ENCODE results near the gene RAPH1. TPM values are rescaled to one million over a fixed set of nuclear protein-coding genes. Genes with fewer than 3 reads are reported as not detected.

The RAPH1 gene
- total RNA-seq, 1 donor from 2014 or later, result 25.7 TPM

GRCh38 chr2:203569677-203570316 is 34.7 kb upstream of the RAPH1 start:
- no peaks in the 10 kb centered on the region for H3K4me1 Mint-ChIP-seq (ENCODE audit: unreplicated experiment)
- no peak for TF ChIP-seq CTCF (conservative IDR thresholded peaks at IDR 0.05)

GRCh38 chr2:203567691-203568090 is 32.6 kb upstream of the RAPH1 start:
- H3K27me3 Mint-ChIP-seq, result no peaks in the 10 kb centered on the region
- no peaks in the 10 kb centered on the region for H3K36me3 Mint-ChIP-seq
- no peak for TF ChIP-seq CTCF (conservative IDR thresholded peaks at IDR 0.05)
- H3K4me1 Mint-ChIP-seq (ENCODE audit: unreplicated experiment), result no peaks in the 10 kb centered on the region
- no peak overlapping the region for H3K4me3 Mint-ChIP-seq
- H3K27ac Mint-ChIP-seq, result no peak overlapping the region
- no peak for DNase-seq (ENCODE audit: extremely low spot score, unreplicated experiment)
- H3K9me3 Mint-ChIP-seq, result no peaks in the 10 kb centered on the region

More at GRCh38 chr2:203569677-203570316, 34.7 kb upstream of the RAPH1 start:
- Mint-ChIP-seq H3K4me3 (no peak overlapping the region), H3K27me3 (no peaks in the 10 kb centered on the region), H3K27ac (no peak overlapping the region), H3K36me3 (no peaks in the 10 kb centered on the region), H3K9me3 (no peaks in the 10 kb centered on the region)
- no peak for DNase-seq (ENCODE audit: extremely low spot score, unreplicated experiment)

GRCh38 chr2:203566161-203566560 is 31.1 kb upstream of the RAPH1 start:
- TF ChIP-seq CTCF (conservative IDR thresholded peaks at IDR 0.05), result no peak
- Mint-ChIP-seq H3K9me3 (no peaks in the 10 kb centered on the region), H3K4me3 (no peak overlapping the region), H3K27ac (no peak overlapping the region), H3K27me3 (no peaks in the 10 kb centered on the region), H3K4me1 (ENCODE audit: unreplicated experiment) (no peaks in the 10 kb centered on the region), H3K36me3 (no peaks in the 10 kb centered on the region)
- DNase-seq (ENCODE audit: extremely low spot score, unreplicated experiment), result no peak

- no peak for TF ChIP-seq CTCF (conservative IDR thresholded peaks at IDR 0.05)
- DNase-seq (ENCODE audit: extremely low spot score, unreplicated experiment), result no peak
- H3K9me3 Mint-ChIP-seq, result no peaks in the 10 kb centered on the region
- no peaks in the 10 kb centered on the region for H3K36me3 Mint-ChIP-seq
- H3K4me3 Mint-ChIP-seq, result no peak overlapping the region
- no peak overlapping the region for H3K27ac Mint-ChIP-seq
- H3K27me3 Mint-ChIP-seq, result no peaks in the 10 kb centered on the region
- H3K4me1 Mint-ChIP-seq (ENCODE audit: unreplicated experiment), result no peaks in the 10 kb centered on the region
These were observed 30.0 kb upstream of the RAPH1 start for GRCh38 chr2:203565076-203565475.

GRCh38 chr2:203562268-203562667 is 27.2 kb upstream of the RAPH1 start:
- Mint-ChIP-seq H3K27ac (no peak overlapping the region), H3K4me3 (no peak overlapping the region), H3K36me3 (no peaks in the 10 kb centered on the region)

More at GRCh38 chr2:203562268-203562667, 27.2 kb upstream of the RAPH1 start:
- no peaks in the 10 kb centered on the region for H3K9me3 Mint-ChIP-seq
- DNase-seq (ENCODE audit: extremely low spot score, unreplicated experiment), result no peak
- no peak for TF ChIP-seq CTCF (conservative IDR thresholded peaks at IDR 0.05)
- no peaks in the 10 kb centered on the region for H3K4me1 Mint-ChIP-seq (ENCODE audit: unreplicated experiment)
- H3K27me3 Mint-ChIP-seq, result no peaks in the 10 kb centered on the region

Measured in type B pancreatic cell (in vitro differentiated cells).